H9 (cell line): ENCODE measurements around the gene PCDHA4. TPM values are rescaled to one million over a fixed set of nuclear protein-coding genes. Genes with fewer than 3 reads are reported as not detected.

ENCODE experiments used
- DNase-seq: peaks from one replicate; pipeline ENCODE4 v3.0.0-alpha.2; 2017
- H2AFZ ChIP-seq: one replicate; pipeline ENCODE4 v1.6.1; 2013; ENCODE audit warnings: mild to moderate bottlenecking, low read length, control low read depth, moderate library complexity
- H2AK5ac ChIP-seq: 2 replicates; pipeline ENCODE4 v1.6.1; 2013; ENCODE audit warnings: low read length, control low read depth, mixed read lengths; ENCODE audit not compliant: insufficient read length
- H2BK120ac ChIP-seq: one replicate; pipeline ENCODE4 v1.6.1; 2013; ENCODE audit warnings: low read depth, mild to moderate bottlenecking, low read length, control low read depth, inconsistent platforms; ENCODE audit not compliant: poor library complexity, severe bottlenecking
- H2BK12ac ChIP-seq: 2 replicates; pipeline ENCODE4 v1.6.1; 2013; ENCODE audit warnings: low read length, control low read depth, mixed read lengths, low read depth; ENCODE audit not compliant: insufficient read length
- H2BK15ac ChIP-seq: 2 replicates; pipeline ENCODE4 v1.6.1; 2013; ENCODE audit warnings: low read depth, low read length, control low read depth
- H2BK20ac ChIP-seq: one replicate; pipeline ENCODE4 v1.6.1; 2013; ENCODE audit warnings: low read depth, mild to moderate bottlenecking, low read length, control low read depth, inconsistent platforms; ENCODE audit not compliant: poor library complexity, severe bottlenecking
- H2BK5ac ChIP-seq: 2 replicates; pipeline ENCODE4 v1.6.1; 2013; ENCODE audit warnings: low read length, control low read depth, mixed read lengths; ENCODE audit not compliant: insufficient read length
- H3K14ac ChIP-seq: 2 replicates; pipeline ENCODE4 v1.6.1; 2013; ENCODE audit warnings: low read length, control low read depth; ENCODE audit not compliant: insufficient read depth
- H3K18ac ChIP-seq: 2 replicates; pipeline ENCODE4 v1.6.1; 2013; ENCODE audit warnings: low read depth, mild to moderate bottlenecking, mixed read lengths, low read length, control low read depth; ENCODE audit not compliant: insufficient read length
- H3K23ac ChIP-seq: 2 replicates; pipeline ENCODE4 v1.6.1; 2013; ENCODE audit warnings: low read length, control low read depth, mixed read lengths, low read depth; ENCODE audit not compliant: insufficient read length
- H3K23me2 ChIP-seq: 2 replicates; pipeline ENCODE4 v1.6.1; 2013; ENCODE audit warnings: low read depth, mild to moderate bottlenecking, mixed read lengths, low read length, control low read depth; ENCODE audit not compliant: insufficient read length, poor library complexity, severe bottlenecking
- H3K27ac ChIP-seq: 2 replicates; pipeline ENCODE4 v1.5.1; 2013; ENCODE audit warnings: low read length, control low read depth, mixed read lengths, low read depth; ENCODE audit not compliant: insufficient read length
- H3K27me3 ChIP-seq: 2 replicates; pipeline ENCODE4 v1.6.1; 2013; ENCODE audit warnings: low read length, control low read depth, inconsistent platforms; ENCODE audit not compliant: insufficient read depth
- H3K4ac ChIP-seq: 2 replicates; pipeline ENCODE4 v1.6.1; 2013; ENCODE audit warnings: low read depth, mild to moderate bottlenecking, control low read depth, inconsistent platforms, low read length, moderate library complexity
- H3K4me1 ChIP-seq: 2 replicates; pipeline ENCODE4 v1.6.1; 2013; ENCODE audit warnings: low read length, control low read depth, inconsistent platforms; ENCODE audit not compliant: insufficient read depth
- H3K4me2 ChIP-seq: 2 replicates; pipeline ENCODE4 v1.6.1; 2013; ENCODE audit warnings: low read length, control low read depth, mixed read lengths; ENCODE audit not compliant: insufficient read length, insufficient read depth
- H3K56ac ChIP-seq: 2 replicates; pipeline ENCODE4 v1.6.1; 2013; ENCODE audit warnings: low read depth, mild to moderate bottlenecking, mixed read lengths, low read length, control low read depth; ENCODE audit not compliant: insufficient read length
- H3K79me1 ChIP-seq: 2 replicates; pipeline ENCODE4 v1.6.1; 2013; ENCODE audit warnings: low read depth, mild to moderate bottlenecking, moderate library complexity, low read length, control low read depth, inconsistent platforms; ENCODE audit not compliant: insufficient read depth, poor library complexity, severe bottlenecking
- H3K79me2 ChIP-seq: 2 replicates; pipeline ENCODE4 v1.6.1; 2013; ENCODE audit warnings: low read length, control low read depth, inconsistent platforms; ENCODE audit not compliant: insufficient read depth
- H3K9ac ChIP-seq: 2 replicates; pipeline ENCODE4 v1.6.1; 2013; ENCODE audit warnings: low read length, control low read depth, mixed read lengths; ENCODE audit not compliant: insufficient read length; ENCODE audit errors: extremely low read depth
- H3K9me3 ChIP-seq: one replicate; pipeline ENCODE4 v1.6.1; 2013; ENCODE audit warnings: low read depth, low read length, inconsistent platforms; ENCODE audit not compliant: control insufficient read depth
- H3T11ph ChIP-seq: one replicate; pipeline ENCODE4 v1.6.1; 2013; ENCODE audit warnings: mild to moderate bottlenecking, low read length, control low read depth, inconsistent platforms
- H4K20me1 ChIP-seq: one replicate; pipeline ENCODE4 v1.6.1; 2013; ENCODE audit not compliant: control insufficient read depth, insufficient read length, insufficient read depth
- H4K5ac ChIP-seq: 2 replicates; pipeline ENCODE4 v1.6.1; 2013; ENCODE audit warnings: low read depth, mild to moderate bottlenecking, mixed read lengths, low read length, control low read depth; ENCODE audit not compliant: insufficient read length
- H4K8ac ChIP-seq: replicated peaks from 2 replicates; pipeline ENCODE4 v1.6.1; 2013; ENCODE audit warnings: low read length, control low read depth, mixed read lengths, low read depth; ENCODE audit not compliant: insufficient read length
- H4K91ac ChIP-seq: 2 replicates; pipeline ENCODE4 v1.6.1; 2013; ENCODE audit warnings: low read depth, mild to moderate bottlenecking, moderate library complexity, mixed read lengths, low read length, control low read depth; ENCODE audit not compliant: insufficient read length
- H3K27ac Mint-ChIP-seq, 3 experiments: 2 replicates in 2 of 3; 3 replicates in 1 of 3; pipeline ENCODE4 v1.8.0; 2020 to 2021; ENCODE audit warnings: mixed read lengths in 3 of 3, mild to moderate bottlenecking in 1 of 3, moderate library complexity in 1 of 3
- H3K27me3 Mint-ChIP-seq: 2 replicates; pipeline ENCODE4 v1.8.0; 2021; ENCODE audit warnings: low read depth, mild to moderate bottlenecking, moderate library complexity, mixed read lengths
- H3K36me3 Mint-ChIP-seq, 3 experiments: 2 replicates in 2 of 3; 3 replicates in 1 of 3; pipeline ENCODE4 v1.8.0; 2020 to 2021; ENCODE audit warnings: low read depth in 3 of 3, mixed read lengths in 3 of 3; ENCODE audit not compliant: insufficient read depth in 1 of 3
- H3K4me1 Mint-ChIP-seq, 2 experiments: 2 replicates each; pipeline ENCODE4 v1.8.0; 2020; ENCODE audit warnings: mixed read lengths in 2 of 2
- H3K4me3 Mint-ChIP-seq, 2 experiments: 2 replicates in 1 of 2; 3 replicates in 1 of 2; pipeline ENCODE4 v1.8.0; 2020 to 2021; ENCODE audit warnings: mild to moderate bottlenecking in 2 of 2, mixed read lengths in 2 of 2, moderate library complexity in 1 of 2
- H3K9me3 Mint-ChIP-seq, 2 experiments: 2 replicates in 1 of 2; 3 replicates in 1 of 2; pipeline ENCODE4 v1.8.0; 2020; ENCODE audit warnings: mild to moderate bottlenecking in 2 of 2, mixed read lengths in 2 of 2, moderate library complexity in 1 of 2
- CTCF ChIP-seq: fragments of 200-600 bp; sonication (generic); conservative IDR thresholded peaks from 3 replicates; pipeline ENCODE4 v1.8.0; 2021; ENCODE audit warnings: antibody characterized with exemption, mild to moderate bottlenecking
- WGBS: extraction: QIAGEN DNeasy Blood & Tissue Kit; methylation state at CpG from one replicate; pipeline ENCODE4 v1.1.7; 2013; ENCODE audit warnings: missing lambda C conversion rate, low lambda C conversion rate, mixed read lengths; ENCODE audit not compliant: insufficient read length; ENCODE audit errors: extremely low coverage; 5-methylcytosine and 5-hydroxymethylcytosine counted together
- total RNA-seq: library from RNA; stranded (reverse); gene quantifications from 2 replicates; pipeline ENCODE4 v1.2.1, GENCODE V29; 2021

PCDHA4 gene
- total RNA-seq, 1 experiment from 2014 or later, result 3.5 TPM

- Histone ChIP-seq H4K91ac (no peak overlapping the region), H4K5ac (no peak overlapping the region), H3K14ac (no peak overlapping the region), H3K4me1 (no peaks in the 10 kb centered on the region), H4K20me1 (no peaks in the 10 kb centered on the region), H2BK5ac (no peak overlapping the region), H2BK20ac (no peak overlapping the region), H3K27me3 (no peaks in the 10 kb centered on the region), H4K8ac (no peak overlapping the region), H3K23me2 (peaks cover 2% of the 10 kb centered on the region), H2AK5ac (no peak overlapping the region), H3K9ac (no peak overlapping the region), H3K27ac (no peak overlapping the region), H2BK12ac (no peak overlapping the region), H3K18ac (no peak overlapping the region), H3K4ac (no peak overlapping the region), H3K79me2 (no peaks in the 10 kb centered on the region), H3K23ac (no peak overlapping the region), H3K9me3 (no peaks in the 10 kb centered on the region), H3K4me2 (no peak overlapping the region), H2BK15ac (no peak overlapping the region), H3K79me1 (no peaks in the 10 kb centered on the region), H2AFZ (no peak overlapping the region), H3K56ac (no peak overlapping the region), H2BK120ac (no peak overlapping the region), H3T11ph (no peak overlapping the region)
- DNase-seq, result no peak
- peaks cover 68 to 83% of the 10 kb centered on the region in 2 experiments for H3K9me3 Mint-ChIP-seq
- H3K36me3 Mint-ChIP-seq, result peaks cover 9 to 32% (median 13%) of the 10 kb centered on the region in 3 experiments
- H3K27ac Mint-ChIP-seq, result no peak overlapping the region
- H3K27me3 Mint-ChIP-seq, result no peaks in the 10 kb centered on the region
- no peak overlapping the region for H3K4me3 Mint-ChIP-seq
- no peak for TF ChIP-seq CTCF
- WGBS, result no CpG with 5 or more reads among the region's 2 CpGs
- H3K4me1 Mint-ChIP-seq, result 0 out of 4 replicates have a peak, but pooled peaks cover 0 to under 1% of the 10 kb centered on the region in 2 experiments
Observed at GRCh38 chr5:140791089-140791488, 15.8 kb upstream of the PCDHA4 start.
